ENCODE data around the gene WIPI1.

Gene WIPI1

GRCh38 chr17:68401288-68401687, 56.0 kb downstream of the WIPI1 start:
- TF ChIP-seq CTCF (IDR thresholded peaks at IDR 0.05; ENCODE audit: insufficient read depth, low read depth, low read length, missing control alignments), result no peak
- H3K4me3 ChIP-seq (ENCODE audit: low read length), result no peak overlapping the region
- no peak for DNase-seq (ENCODE audit: low read depth)

GRCh38 chr17:68400404-68400735, 56.9 kb downstream of the WIPI1 start:
- no peak for TF ChIP-seq CTCF (IDR thresholded peaks at IDR 0.05; ENCODE audit: insufficient read depth, low read depth, low read length, missing control alignments)
- no peak overlapping the region for H3K4me3 ChIP-seq (ENCODE audit: low read length)
- peak; percentile 11 for DNase-seq (ENCODE audit: low read depth)

- TF ChIP-seq CTCF (IDR thresholded peaks at IDR 0.05; ENCODE audit: insufficient read depth, low read depth, low read length, missing control alignments), result no peak
- no peak overlapping the region for H3K4me3 ChIP-seq (ENCODE audit: low read length)
- no peak for DNase-seq (ENCODE audit: low read depth)
These were observed 57.5 kb downstream of the WIPI1 start for GRCh38 chr17:68399638-68400403.

GRCh38 chr17:68398691-68399637, 58.3 kb downstream of the WIPI1 start:
- peak; percentile 46 for DNase-seq (ENCODE audit: low read depth)
- TF ChIP-seq CTCF (IDR thresholded peaks at IDR 0.05; ENCODE audit: insufficient read depth, low read depth, low read length, missing control alignments), result peak; percentile 58
- H3K4me3 ChIP-seq (ENCODE audit: low read length), result no peak overlapping the region

GRCh38 chr17:68397108-68397536, 60.2 kb downstream of the WIPI1 start:
- H3K4me3 ChIP-seq (ENCODE audit: low read length), result no peak overlapping the region
- TF ChIP-seq CTCF (IDR thresholded peaks at IDR 0.05; ENCODE audit: insufficient read depth, low read depth, low read length, missing control alignments), result no peak
- DNase-seq (ENCODE audit: low read depth), result no peak

- H3K4me3 ChIP-seq (ENCODE audit: low read length), result no peak overlapping the region
- no peak for DNase-seq (ENCODE audit: low read depth)
- no peak for TF ChIP-seq CTCF (IDR thresholded peaks at IDR 0.05; ENCODE audit: insufficient read depth, low read depth, low read length, missing control alignments)
These were observed 60.8 kb downstream of the WIPI1 start for GRCh38 chr17:68396226-68397107.
